GM18861 (cell line): ENCODE data around the gene FOXP1.

Experiments
- ATAC-seq: cut with Tn5 transposase; IDR thresholded peaks from one replicate; pipeline ENCODE4 v1.9.1; 2021; ENCODE audit not compliant: unreplicated experiment

The FOXP1 gene

GRCh38 chr3:71226565-71227269 lies 356.8 kb downstream of the FOXP1 start:
- ATAC-seq, result peak; percentile 81

GRCh38 chr3:71225951-71226564 lies 357.5 kb downstream of the FOXP1 start:
- ATAC-seq, result no peak

- no peak for ATAC-seq
These were observed 358.4 kb downstream of the FOXP1 start for GRCh38 chr3:71225002-71225684.

- ATAC-seq, result peak; percentile 86
These were observed 363.5 kb downstream of the FOXP1 start for GRCh38 chr3:71219744-71220638.

GRCh38 chr3:71218508-71218907 lies 365.0 kb downstream of the FOXP1 start:
- no peak for ATAC-seq

- no peak for ATAC-seq
These were observed 365.8 kb downstream of the FOXP1 start for GRCh38 chr3:71217640-71218222.

GRCh38 chr3:71215351-71215750 lies 368.2 kb downstream of the FOXP1 start:
- no peak for ATAC-seq

- no peak for ATAC-seq
These were observed 368.7 kb downstream of the FOXP1 start for GRCh38 chr3:71214797-71215196.

GRCh38 chr3:71214016-71214415 lies 369.5 kb downstream of the FOXP1 start:
- no peak for ATAC-seq

- no peak for ATAC-seq
These were observed 372.4 kb downstream of the FOXP1 start for GRCh38 chr3:71211083-71211482.

GRCh38 chr3:71210257-71211007 lies 373.1 kb downstream of the FOXP1 start:
- ATAC-seq, result no peak

- ATAC-seq, result no peak
These were observed 375.1 kb downstream of the FOXP1 start for GRCh38 chr3:71208211-71209095.

GRCh38 chr3:71207632-71208031 lies 375.9 kb downstream of the FOXP1 start:
- ATAC-seq, result no peak

GRCh38 chr3:71206305-71207165 lies 377.0 kb downstream of the FOXP1 start:
- ATAC-seq, result no peak

- no peak for ATAC-seq
These were observed 379.6 kb downstream of the FOXP1 start for GRCh38 chr3:71203727-71204488.

- no peak for ATAC-seq
These were observed 380.5 kb downstream of the FOXP1 start for GRCh38 chr3:71202848-71203533.

- no peak for ATAC-seq
These were observed 381.6 kb downstream of the FOXP1 start for GRCh38 chr3:71201939-71202338.
